ENCODE results near the gene CDRT15.

DNA sequence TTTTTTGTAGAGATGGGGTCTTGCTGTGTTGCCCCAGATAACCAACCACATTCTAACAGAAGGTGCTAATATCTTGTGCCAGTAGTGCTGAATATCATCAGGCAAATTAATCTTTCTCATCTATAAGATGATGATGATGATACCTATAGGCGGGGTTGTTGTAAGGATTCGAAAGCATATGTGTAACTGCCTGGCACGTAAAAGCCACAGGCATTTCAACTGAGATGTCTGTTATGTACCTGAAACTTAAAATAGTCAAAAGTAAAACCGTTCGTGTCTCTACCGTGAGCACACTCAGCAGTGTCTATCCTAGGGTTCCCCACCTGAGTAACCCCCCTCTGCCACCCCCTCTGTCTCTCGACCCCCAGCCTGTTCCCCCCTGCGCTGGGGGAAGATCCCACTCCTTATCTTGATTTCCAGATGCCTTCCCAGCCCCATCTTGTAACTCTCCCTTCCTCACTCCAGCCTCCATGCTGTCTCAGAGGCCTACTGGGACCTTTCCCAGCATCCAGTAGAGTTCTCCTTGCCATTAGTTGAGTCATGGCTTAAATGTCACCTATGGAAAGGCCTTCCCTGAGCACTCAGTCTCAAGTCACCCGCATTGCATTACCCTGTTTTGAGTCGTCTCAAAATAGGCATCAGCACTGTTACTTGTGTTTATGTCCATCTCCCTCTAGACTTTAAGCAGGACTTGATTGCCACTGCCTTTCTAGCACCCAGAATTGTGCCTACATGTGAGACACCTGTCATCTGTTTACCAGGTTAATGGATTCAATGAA lies 34.1 kb downstream of the CDRT15 start:
- TF ChIP-seq, protein P1, sequence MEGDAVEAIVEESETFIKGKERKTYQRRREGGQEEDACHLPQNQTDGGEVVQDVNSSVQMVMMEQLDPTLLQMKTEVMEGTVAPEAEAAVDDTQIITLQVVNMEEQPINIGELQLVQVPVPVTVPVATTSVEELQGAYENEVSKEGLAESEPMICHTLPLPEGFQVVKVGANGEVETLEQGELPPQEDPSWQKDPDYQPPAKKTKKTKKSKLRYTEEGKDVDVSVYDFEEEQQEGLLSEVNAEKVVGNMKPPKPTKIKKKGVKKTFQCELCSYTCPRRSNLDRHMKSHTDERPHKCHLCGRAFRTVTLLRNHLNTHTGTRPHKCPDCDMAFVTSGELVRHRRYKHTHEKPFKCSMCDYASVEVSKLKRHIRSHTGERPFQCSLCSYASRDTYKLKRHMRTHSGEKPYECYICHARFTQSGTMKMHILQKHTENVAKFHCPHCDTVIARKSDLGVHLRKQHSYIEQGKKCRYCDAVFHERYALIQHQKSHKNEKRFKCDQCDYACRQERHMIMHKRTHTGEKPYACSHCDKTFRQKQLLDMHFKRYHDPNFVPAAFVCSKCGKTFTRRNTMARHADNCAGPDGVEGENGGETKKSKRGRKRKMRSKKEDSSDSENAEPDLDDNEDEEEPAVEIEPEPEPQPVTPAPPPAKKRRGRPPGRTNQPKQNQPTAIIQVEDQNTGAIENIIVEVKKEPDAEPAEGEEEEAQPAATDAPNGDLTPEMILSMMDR (IDR thresholded peaks at IDR 0.05) = no peak
- TF ChIP-seq POLR2A (IDR thresholded peaks at IDR 0.05) (no peak), POLR2AphosphoS5 (IDR thresholded peaks at IDR 0.05) (no peak)

Measured in breast epithelium (tissue), 3 donors.